ENCODE measurements around the gene KANSL3. TPM values are rescaled to one million over a fixed set of nuclear protein-coding genes. Genes with fewer than 3 reads are reported as not detected.

The KANSL3 gene
- total and polyA plus RNA-seq, 9 donors, result 28.0 to 55.7 (median 47.0) TPM

DNA sequence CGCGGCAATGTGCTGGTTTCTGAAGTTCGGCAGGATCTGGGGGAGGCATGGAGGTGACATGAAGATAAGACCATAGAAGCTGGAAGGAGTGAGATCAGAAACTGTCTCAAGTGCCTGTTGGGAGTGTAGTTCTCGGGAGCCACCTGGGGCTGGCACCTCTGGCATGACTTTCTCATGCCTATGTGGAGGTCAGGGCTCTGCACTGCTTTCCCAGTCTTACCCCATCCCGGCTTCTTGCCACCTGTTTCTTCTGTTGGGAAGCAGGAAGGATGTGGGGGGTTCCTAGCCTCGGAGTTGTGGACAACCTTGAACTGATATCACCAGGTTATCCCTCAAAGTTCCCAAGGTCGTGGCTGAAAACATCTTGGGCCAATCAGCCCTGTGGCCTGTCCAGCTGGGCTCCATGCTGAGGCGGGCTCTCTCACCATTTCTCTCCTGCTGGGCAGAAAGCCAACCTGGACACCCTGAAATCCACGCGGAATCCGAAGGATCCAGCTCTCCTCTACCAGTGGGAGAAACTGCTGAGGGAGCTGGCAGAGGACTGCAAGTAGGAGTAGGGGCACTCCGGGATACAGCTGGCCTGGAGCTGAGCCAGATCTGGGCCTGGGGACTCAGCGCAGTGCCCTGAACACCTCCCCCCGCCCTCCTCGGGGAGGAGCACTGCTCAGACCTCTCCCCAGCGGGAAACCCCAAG is 46.9 kb upstream of the KANSL3 start:
- no peaks in the 10 kb centered on the region for H3K27me3 ChIP-seq
- H3K36me3 ChIP-seq, result no peaks in the 10 kb centered on the region
- peaks cover 12% of the 10 kb centered on the region for H3K4me1 ChIP-seq (ENCODE audit: insufficient read depth)
- TF ChIP-seq, protein P1, sequence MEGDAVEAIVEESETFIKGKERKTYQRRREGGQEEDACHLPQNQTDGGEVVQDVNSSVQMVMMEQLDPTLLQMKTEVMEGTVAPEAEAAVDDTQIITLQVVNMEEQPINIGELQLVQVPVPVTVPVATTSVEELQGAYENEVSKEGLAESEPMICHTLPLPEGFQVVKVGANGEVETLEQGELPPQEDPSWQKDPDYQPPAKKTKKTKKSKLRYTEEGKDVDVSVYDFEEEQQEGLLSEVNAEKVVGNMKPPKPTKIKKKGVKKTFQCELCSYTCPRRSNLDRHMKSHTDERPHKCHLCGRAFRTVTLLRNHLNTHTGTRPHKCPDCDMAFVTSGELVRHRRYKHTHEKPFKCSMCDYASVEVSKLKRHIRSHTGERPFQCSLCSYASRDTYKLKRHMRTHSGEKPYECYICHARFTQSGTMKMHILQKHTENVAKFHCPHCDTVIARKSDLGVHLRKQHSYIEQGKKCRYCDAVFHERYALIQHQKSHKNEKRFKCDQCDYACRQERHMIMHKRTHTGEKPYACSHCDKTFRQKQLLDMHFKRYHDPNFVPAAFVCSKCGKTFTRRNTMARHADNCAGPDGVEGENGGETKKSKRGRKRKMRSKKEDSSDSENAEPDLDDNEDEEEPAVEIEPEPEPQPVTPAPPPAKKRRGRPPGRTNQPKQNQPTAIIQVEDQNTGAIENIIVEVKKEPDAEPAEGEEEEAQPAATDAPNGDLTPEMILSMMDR (IDR thresholded peaks at IDR 0.05), result no peak
- no peaks in the 10 kb centered on the region for H3K9me3 ChIP-seq
- no peak overlapping the region for H3K4me3 ChIP-seq
- no peak overlapping the region for H3K27ac ChIP-seq
- intact Hi-C loops (cut with DNase I), result no loop called here
- DNase-seq, result peak in 3 of 5 donors; percentile 33 to 58 (median 42)
- WGBS, 3 donors, result 15 to 25% (median 18%) methylated on average over 15 to 16 of the region's 16 CpGs

DNA sequence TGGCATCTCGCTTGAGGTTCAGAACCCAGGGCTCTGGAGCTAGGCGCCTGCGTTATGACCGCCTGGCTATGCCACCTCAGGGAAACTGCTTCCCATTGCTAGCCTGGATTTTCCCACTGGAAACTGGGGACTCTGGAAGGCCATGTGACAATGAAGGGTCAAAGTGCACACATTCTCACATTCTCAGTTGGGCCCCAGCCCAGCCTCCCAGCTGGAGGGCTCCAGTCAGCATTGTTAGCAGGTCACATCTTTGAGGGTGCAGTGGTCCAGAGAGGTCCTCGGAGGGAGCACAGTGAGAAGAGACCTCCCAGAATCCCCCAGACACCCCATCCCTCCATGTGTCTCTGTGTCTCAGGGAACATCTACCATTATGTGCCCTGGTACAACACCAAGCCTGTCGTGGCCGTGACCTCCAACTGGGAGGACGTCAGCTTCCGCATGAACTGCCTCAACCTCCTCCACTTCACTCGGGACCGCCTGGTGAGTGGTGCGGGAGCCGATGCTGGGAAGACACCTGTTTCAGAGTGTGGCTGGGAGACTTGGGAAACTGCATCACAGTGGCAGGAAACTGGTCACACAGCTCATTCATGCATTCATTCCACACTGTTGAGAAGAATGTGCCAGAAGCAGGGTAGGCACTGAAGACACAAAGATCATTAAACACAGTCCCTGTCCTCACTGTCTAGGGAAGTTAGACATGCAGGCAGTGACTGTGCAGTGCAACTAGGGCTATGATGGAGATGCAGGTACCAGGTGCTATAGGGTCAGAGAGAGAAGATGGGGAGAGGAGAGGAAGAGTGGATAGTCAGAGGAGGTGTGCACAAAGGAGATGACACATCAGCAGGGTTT is 46.1 kb upstream of the KANSL3 start:
- DNase-seq, result peak in 1 of 5 donors; percentile 3
- TF ChIP-seq, protein P1 (IDR thresholded peaks at IDR 0.05), result no peak
- TF ChIP-seq POLR2A (IDR thresholded peaks at IDR 0.05) (no peak), EP300 (IDR thresholded peaks at IDR 0.05) (no peak)
- intact Hi-C loops (cut with DNase I), result no loop called here
- H3K4me3 ChIP-seq, result no peak overlapping the region
- peaks cover 15% of the 10 kb centered on the region for H3K4me1 ChIP-seq (ENCODE audit: insufficient read depth)
- no peaks in the 10 kb centered on the region for H3K9me3 ChIP-seq
- 78 to 90% (median 82%) methylated on average over 13 of the region's 13 CpGs for WGBS, 3 donors
- no peak overlapping the region for H3K27ac ChIP-seq
- H3K36me3 ChIP-seq, result no peaks in the 10 kb centered on the region
- H3K27me3 ChIP-seq, result no peaks in the 10 kb centered on the region

DNA sequence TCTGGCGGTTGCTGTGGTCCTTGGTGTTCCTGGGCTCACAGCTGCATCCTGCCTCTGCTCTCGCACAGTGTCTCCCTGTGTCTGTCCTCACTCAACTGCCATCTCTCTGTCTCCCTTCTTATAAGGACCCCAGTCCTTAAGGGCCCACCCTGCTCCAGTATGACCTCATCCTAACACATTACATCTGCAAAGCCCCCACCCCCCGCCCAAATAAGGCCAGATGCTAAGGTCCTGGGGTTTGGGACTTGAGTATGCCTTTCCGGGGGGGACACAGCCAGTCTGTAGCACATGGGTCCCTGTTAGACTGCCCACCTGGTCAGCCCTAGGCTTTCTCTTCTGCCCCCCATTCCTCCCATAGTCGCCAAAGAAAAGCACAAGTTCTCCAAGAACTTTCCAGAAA is 45.2 kb upstream of the KANSL3 start:
- H3K27ac ChIP-seq, result no peak overlapping the region
- no peaks in the 10 kb centered on the region for H3K36me3 ChIP-seq
- H3K4me1 ChIP-seq (ENCODE audit: insufficient read depth), result peaks cover 15% of the 10 kb centered on the region
- WGBS, 3 donors, result 93 to 95% (median 94%) methylated on average over 5 of the region's 5 CpGs
- peak in 1 of 5 donors; percentile 0 for DNase-seq
- no peaks in the 10 kb centered on the region for H3K27me3 ChIP-seq
- intact Hi-C loops (cut with DNase I), result no loop called here
- H3K9me3 ChIP-seq, result no peaks in the 10 kb centered on the region
- TF ChIP-seq, protein P1 (IDR thresholded peaks at IDR 0.05), result no peak
- TF ChIP-seq POLR2A (IDR thresholded peaks at IDR 0.05), result no peak
- TF ChIP-seq EP300 (IDR thresholded peaks at IDR 0.05), result no peak
- H3K4me3 ChIP-seq, result no peak overlapping the region

DNA sequence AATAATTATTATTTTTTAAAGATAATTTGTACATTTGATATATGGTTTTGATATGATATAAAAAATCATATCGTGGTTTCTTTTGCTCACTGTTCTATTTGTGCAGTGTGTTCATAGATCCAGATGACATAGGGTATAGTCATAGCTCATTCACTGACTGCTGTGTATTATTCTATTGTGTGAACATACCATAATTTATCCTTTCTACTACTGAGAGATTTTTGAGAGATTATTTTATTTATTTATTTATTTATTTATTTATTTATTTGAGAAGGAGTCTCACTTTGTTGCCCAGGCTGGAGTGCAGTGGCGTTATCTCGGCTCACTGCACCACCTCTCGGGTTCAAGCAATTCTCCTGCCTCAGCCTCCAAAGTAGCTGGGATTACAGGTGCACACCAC is 43.4 kb upstream of the KANSL3 start:
- Histone ChIP-seq H3K4me1 (ENCODE audit: insufficient read depth) (peaks cover 15% of the 10 kb centered on the region), H3K27ac (no peak overlapping the region), H3K36me3 (no peaks in the 10 kb centered on the region), H3K9me3 (no peaks in the 10 kb centered on the region), H3K27me3 (no peaks in the 10 kb centered on the region), H3K4me3 (no peak overlapping the region)
- TF ChIP-seq POLR2A (IDR thresholded peaks at IDR 0.05) (no peak), EP300 (IDR thresholded peaks at IDR 0.05) (no peak)
- TF ChIP-seq, protein P1 (IDR thresholded peaks at IDR 0.05), result no peak
- WGBS, 3 donors, result 76 to 86% (median 82%) methylated on average over 4 of the region's 4 CpGs
- DNase-seq, result no peak
- intact Hi-C loops (cut with DNase I), result no loop called here
